NCI-H1092 (cell line): ENCODE measurements around the gene MAPK11.

ENCODE experiments used
- DNase-seq: peaks from one replicate; lab custom pipeline; 2025; lab: John Stamatoyannopoulos, UW

The MAPK11 gene

DNA sequence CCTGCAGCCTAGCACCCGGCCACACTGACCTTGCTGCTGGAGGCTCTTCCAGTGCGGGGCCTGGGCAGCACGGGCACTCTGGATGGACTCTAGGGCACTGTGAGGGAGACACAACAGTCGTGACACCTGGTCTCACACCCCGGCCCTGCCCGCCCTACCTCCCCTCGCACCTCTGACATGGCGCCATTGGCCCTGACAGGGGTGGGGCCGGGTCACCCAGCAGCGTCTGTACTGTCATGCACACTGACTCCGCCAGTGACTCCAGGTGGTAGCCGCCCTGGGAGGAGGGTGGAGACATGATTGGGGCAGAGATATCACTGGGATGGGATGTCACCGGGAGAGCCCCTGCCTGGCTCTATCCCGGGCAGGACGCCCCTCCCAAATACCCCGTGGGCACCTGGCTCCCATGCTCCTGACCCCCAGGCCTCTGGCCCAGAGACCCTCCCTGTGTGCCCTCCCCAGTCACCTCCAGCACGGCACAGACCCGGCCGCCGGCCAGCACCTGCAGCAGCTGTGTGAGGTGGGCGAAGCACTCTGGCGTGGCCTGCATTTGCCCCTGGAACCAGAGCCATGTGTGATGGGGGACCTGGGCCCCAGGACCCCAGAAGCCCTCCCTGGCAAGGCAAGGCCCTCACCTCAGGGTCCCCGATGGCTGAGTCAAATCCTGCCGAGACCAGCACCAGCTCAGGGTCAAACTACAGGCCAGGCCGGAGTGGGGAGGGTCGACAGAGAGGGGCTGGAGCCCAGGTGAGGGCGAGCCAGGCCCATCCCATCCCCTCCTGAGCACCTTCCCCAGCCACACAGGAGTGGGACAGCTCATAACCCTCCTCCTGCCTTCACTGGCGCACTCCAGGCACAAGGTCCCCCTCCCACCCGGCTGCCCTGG is 21.7 kb downstream of the MAPK11 start:
- DNase-seq = no peak

DNA sequence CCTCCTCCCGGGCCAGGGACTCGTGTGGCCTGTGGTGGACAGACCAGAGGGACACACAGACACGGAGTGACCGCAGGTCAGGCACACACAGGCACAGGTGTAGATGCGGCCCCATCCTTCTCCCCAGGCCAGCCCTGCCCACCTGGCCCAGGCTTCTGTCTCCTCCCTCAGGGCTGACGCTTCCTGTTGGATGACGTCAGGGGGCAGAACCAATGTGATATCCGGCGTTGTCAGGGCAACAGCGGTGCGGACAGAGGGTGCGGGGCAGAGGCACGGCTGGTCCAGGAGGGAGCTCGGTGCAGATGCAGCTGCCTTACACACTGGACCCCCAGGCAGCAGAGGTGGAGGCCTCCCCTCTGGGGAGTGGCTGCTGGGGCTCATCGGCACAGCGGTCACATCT is 22.4 kb downstream of the MAPK11 start:
- no peak for DNase-seq

DNA sequence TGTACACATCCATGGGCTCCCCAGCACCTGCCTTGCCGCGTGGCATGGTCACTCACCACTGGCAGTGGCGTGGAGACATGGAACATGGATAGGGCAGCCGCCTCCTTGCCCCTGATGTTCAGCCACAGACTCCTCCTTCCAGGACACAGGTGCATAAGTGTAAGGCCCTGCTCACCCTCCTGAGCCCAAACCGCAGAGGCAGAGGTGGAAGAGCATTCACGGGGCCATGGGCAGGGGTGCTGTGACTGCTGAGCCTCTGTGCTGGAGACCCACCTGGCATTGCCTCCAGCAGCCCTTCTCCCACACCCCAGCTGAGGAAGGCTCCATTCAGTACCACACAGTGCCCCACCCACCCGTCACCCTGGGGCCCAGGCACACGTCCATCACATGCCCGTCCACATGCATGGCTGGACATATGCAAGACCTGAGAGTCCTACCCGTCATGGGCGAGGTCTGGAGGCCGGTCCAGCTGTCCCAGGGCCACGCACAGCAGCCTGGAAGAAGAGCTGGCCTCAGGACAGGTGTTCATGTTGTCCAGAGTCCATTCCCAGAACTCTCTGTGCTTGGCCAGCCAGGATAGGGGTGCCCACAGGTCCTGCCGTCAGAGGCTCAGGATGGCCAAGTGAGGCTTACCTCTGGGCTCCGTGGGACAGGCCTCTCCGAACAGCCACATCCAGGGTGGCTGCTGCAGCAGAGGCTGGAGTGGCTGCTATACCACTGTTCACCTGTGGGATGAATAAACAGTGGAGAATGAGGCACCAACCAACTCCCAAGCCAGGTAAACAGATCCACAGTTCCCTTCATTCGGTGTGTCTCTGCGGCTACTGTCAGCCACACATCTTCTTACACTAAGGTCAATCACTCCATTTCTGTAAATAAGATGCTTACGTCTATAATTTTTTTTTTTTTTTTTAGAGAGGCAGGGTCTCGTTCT is 23.7 kb downstream of the MAPK11 start:
- no peak for DNase-seq

DNA sequence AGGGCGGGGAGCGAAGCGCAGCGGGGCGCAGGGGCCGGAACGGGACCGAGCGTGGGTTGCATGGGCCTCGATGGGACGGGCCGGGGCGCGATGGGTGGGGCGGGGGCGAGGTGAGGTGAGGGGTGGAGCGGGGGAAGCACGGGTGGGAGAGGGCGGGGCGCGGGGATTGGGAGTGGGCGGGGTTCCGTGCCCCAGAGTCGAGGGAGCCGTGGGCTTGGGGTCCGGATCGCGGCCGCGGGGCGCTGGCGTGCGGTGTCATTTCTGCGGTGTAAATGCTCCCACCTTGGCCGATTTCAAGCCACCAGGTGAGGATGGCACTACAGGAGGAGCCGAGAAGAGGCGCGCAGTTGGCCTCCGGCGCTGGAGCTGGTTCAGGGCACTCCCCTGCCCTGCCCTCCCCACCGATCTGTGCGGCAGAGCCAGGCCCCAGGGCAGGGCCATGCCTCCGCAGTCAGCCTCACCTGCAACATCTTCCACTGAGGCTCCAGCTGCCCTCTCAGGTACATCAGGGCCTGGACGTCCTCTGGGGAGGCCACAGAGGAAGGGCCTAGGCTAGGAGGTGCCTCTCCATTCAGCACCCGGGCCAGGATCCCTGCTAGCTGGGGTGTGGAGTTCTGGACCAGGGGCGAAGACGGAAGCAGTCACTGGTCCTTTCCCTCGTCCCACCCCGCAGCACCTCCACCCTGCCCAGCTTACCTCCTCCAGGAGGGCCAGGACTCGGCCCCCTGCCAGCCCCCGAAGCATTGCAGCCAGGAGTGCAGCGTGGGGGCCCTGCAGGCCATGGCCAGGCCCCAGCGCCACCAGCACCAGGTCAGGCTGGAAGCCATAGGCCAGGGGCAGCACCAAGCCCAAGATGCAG is 24.7 kb downstream of the MAPK11 start:
- DNase-seq = no peak

- peak; percentile 62 for DNase-seq
Observed at GRCh38 chr22:50244420-50245213, 25.6 kb downstream of the MAPK11 start, which contains the start of gene TUBGCP6. Gene TUBGCP6, minus strand, starts transcription at chr22:50245023. Its CDS starts 564 bp downstream, at chr22:50244459.

- no peak for DNase-seq
Observed at GRCh38 chr22:50243685-50244419, 26.3 kb downstream of the MAPK11 start.

DNA sequence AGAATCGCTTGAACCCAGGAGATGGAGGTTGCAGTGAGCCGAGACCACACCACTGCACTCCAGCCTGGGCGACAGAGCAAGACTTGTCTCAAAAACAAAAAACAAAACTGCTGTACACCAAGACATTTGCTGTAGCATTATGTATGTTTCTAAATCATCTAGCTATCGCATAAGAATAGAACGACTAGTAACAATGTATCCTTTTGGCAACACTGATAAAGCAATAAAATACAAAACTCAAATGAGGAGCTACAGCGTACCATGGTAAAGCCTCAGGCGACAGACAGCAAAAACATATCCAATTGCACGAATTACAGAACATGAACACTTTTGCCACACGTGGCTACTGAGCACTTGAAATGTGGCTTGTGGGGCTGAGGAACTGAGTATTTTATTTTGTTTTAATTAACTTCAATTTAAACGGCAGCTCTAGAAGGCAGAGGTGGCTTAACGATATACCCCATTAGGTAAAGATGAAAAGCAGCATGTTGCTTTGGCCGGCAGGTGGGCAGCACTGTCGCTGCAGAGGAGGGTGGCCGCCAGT is 27.7 kb downstream of the MAPK11 start:
- DNase-seq = no peak

GRCh38 chr22:50238755-50239154 is 31.4 kb downstream of the MAPK11 start:
- no peak for DNase-seq

- DNase-seq = no peak
Observed at GRCh38 chr22:50236731-50237409, 33.3 kb downstream of the MAPK11 start.

GRCh38 chr22:50233223-50233622 is 37.0 kb downstream of the MAPK11 start:
- DNase-seq = no peak

DNA sequence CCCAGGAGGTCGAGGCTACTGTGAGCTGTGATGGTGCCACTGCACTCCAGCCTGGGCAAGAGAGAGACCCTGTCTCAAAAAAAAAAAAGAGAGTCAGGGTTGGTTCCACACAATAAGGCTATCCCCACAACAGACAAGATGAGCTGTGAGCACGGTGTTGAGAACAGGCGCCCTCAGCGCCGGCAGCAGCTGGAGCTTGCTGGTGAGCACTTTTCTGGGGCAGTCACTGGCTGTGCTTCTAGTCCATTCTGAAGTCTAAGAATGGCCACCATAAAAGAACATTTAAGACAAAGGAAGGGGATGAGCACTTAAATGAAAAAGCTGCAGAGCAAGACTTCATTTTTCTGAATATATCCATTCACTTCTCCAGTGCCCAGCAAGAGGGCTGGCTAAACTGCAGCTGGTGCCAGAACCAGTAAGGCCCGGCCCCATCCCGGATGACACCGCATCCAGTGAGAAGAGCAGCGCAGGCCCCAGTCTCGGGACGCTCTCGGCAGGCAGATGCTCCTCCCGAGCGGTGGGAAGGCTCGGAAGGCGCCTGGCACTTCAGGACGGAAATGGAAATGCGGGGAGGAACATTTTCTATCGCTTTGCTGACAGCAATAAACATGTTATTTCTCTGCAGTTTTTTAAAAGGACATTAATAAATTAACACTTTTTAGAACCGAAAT is 37.6 kb downstream of the MAPK11 start:
- no peak for DNase-seq

- no peak for DNase-seq
Observed at GRCh38 chr22:50229370-50229769, 40.8 kb downstream of the MAPK11 start.

DNA sequence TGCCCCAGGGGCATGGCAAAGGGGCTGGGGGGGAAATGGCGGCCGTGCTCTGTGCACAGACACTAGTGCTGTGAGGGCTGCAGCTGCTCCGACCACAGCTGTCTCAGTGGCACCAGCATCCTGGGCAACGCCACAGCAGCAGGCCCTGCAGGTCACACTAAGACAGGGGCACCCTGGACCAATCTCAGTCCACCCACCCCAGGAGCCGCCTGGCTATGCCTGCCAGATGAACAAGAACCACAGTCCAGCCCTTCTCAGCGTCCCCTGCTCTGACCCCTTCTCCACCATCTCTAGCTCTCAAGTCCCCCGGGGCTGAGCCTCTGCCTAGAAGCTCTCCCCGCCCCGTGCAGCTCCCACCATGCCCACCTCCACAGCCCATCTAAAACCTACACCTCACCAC is 41.8 kb downstream of the MAPK11 start:
- no peak for DNase-seq

DNA sequence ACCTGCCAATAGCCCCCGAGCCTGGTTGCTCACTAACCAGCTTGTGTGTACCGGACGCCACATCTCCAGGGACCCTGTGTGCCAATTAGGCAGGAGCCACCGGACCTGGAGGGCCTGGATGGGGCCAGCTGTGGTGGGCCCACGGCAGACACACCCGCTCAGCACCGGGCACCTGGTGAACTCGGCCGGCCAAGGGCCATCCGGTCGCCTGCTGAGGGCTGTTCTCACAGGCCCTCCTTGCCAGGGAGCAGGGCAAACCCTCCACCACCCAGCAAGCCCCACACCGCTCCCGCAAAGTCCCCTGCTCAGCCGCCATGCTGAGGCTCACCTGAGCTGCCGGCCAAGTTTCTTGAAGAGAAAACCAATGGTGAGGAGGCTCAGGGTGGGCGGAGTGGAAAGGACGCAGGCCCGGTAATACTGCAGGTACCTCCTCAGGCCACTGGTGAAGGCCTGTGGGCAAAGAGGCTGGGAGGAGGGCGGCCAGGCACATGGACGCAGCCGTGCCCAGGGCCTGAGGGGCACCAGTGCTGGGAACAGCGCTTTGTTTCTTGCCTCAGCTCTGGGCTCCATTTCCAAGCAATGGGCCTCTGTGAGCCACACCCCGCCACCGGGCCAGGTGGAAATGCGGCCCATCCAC is 42.5 kb downstream of the MAPK11 start:
- no peak for DNase-seq

DNA sequence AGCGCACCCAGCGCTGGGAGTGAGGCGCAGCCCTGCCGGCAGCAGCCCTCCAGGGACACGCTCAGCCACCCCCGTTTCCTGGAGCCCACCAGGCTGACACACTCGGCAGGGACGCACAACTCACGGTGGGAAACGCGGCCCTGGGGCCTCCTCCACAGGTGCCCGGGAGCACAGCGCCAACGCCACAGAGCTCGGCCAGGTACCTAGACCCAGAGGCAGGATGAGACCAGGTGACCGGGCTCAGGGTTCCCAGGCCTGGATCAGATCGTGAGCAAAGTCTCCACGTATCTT is 43.4 kb downstream of the MAPK11 start:
- no peak for DNase-seq

GRCh38 chr22:50226063-50226874 is 43.9 kb downstream of the MAPK11 start:
- DNase-seq = no peak

GRCh38 chr22:50225200-50225969 is 44.8 kb downstream of the MAPK11 start:
- DNase-seq = no peak
